ENCODE data around the gene SIN3B.

Gene SIN3B

DNA sequence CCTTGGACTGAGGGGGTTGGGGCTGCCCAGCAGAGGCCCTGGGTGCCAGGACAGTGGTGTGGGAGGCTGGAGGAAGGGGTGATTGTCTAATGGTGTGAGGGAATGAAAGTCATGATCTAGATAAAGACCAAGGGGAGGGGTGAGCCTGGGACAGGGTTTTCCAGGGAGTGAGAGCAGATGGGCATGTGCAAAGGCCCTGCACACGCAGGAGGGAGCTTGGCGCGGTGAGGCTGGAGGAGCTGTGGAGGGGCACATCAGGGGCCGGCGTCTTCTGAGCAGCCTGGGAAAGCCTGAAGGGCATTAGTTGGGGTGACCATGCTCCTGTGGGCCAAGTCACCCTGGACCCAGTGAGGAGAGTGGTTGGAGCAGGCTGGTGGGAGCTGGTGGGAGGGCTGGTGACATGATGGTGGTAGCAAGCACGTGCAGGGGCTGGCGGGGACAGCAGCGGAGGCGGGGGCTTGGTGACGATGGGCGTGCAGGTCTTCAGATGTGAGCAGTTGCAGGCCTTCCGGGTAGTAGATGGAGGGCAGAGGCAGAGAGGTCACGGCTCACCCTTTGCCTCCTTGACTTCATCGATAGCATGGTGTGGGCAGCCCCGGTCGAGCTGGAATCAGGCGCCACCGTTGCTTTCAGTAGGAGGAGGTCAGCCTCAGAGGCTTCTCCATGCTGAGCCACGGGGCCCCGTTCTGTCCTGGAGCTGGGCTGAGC, 39.4 kb downstream of the SIN3B start:
- Histone ChIP-seq H3K4me1 (ENCODE audit: low read length) (no peaks in the 10 kb centered on the region), H3K9me2 (replicated peaks; ENCODE audit: insufficient read depth, low read length) (no peaks in the 10 kb centered on the region), H3K27ac (ENCODE audit: low read length) (no peak overlapping the region), H2AFZ (ENCODE audit: low read length) (no peak overlapping the region), H3K9me3 (replicated peaks; ENCODE audit: insufficient read depth, low read length) (no peaks in the 10 kb centered on the region), H3K4me3 (ENCODE audit: low read length) (no peak overlapping the region), H4K20me1 (ENCODE audit: insufficient read depth, low read length) (no peaks in the 10 kb centered on the region), H3K27me3 (replicated peaks; ENCODE audit: insufficient read depth, low read length) (no peaks in the 10 kb centered on the region), H3F3A (ENCODE audit: insufficient read depth, low read length) (no peaks in the 10 kb centered on the region), H3K4me2 (ENCODE audit: low read depth, low read length) (no peak overlapping the region), H3K36me3 (replicated peaks; ENCODE audit: insufficient read depth, low read length) (no peaks in the 10 kb centered on the region), H3K9ac (ENCODE audit: low read length) (no peak overlapping the region), H3K79me2 (ENCODE audit: low read length) (no peaks in the 10 kb centered on the region)
- TF ChIP-seq EZH2 (optimal IDR thresholded peaks at IDR 0.05; ENCODE audit: low read depth, low read length) (no peak), EZH2phosphoT487 (IDR thresholded peaks at IDR 0.05; ENCODE audit: low read length) (no peak)
- TF ChIP-seq, protein P1, sequence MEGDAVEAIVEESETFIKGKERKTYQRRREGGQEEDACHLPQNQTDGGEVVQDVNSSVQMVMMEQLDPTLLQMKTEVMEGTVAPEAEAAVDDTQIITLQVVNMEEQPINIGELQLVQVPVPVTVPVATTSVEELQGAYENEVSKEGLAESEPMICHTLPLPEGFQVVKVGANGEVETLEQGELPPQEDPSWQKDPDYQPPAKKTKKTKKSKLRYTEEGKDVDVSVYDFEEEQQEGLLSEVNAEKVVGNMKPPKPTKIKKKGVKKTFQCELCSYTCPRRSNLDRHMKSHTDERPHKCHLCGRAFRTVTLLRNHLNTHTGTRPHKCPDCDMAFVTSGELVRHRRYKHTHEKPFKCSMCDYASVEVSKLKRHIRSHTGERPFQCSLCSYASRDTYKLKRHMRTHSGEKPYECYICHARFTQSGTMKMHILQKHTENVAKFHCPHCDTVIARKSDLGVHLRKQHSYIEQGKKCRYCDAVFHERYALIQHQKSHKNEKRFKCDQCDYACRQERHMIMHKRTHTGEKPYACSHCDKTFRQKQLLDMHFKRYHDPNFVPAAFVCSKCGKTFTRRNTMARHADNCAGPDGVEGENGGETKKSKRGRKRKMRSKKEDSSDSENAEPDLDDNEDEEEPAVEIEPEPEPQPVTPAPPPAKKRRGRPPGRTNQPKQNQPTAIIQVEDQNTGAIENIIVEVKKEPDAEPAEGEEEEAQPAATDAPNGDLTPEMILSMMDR (IDR thresholded peaks at IDR 0.05; ENCODE audit: low read length): no peak
- DNase-seq: no peak

DNA sequence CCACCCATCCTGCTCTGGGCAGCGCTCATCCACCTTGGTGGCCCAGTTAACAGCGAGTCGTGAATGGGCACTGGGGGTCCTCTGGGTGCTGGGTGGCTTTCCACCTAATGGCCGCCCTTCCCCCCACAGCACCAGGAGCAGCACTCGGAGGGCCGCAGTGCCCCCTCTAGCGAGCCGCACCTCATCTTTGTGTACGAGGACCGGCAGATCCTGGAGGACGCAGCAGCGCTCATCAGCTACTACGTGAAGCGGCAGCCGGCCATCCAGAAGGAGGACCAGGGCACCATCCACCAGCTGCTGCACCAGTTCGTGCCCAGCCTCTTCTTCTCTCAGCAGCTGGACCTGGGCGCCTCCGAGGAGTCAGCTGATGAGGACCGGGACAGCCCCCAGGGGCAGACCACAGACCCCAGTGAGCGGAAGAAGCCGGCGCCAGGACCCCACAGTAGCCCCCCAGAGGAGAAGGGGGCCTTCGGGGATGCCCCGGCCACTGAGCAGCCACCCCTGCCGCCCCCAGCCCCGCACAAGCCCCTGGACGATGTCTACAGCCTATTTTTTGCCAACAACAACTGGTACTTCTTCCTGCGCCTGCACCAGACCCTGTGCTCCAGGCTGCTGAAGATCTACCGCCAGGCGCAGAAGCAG, 40.3 kb downstream of the SIN3B start:
- Histone ChIP-seq H3K9ac (ENCODE audit: low read length) (no peak overlapping the region), H3K4me2 (ENCODE audit: low read depth, low read length) (no peak overlapping the region), H3K27me3 (replicated peaks; ENCODE audit: insufficient read depth, low read length) (no peaks in the 10 kb centered on the region), H4K20me1 (ENCODE audit: insufficient read depth, low read length) (no peaks in the 10 kb centered on the region), H3K9me3 (replicated peaks; ENCODE audit: insufficient read depth, low read length) (no peaks in the 10 kb centered on the region), H3K79me2 (ENCODE audit: low read length) (no peaks in the 10 kb centered on the region), H3K27ac (ENCODE audit: low read length) (no peak overlapping the region), H3K36me3 (replicated peaks; ENCODE audit: insufficient read depth, low read length) (no peaks in the 10 kb centered on the region), H3K4me3 (ENCODE audit: low read length) (no peak overlapping the region), H3K9me2 (replicated peaks; ENCODE audit: insufficient read depth, low read length) (no peaks in the 10 kb centered on the region), H3K4me1 (ENCODE audit: low read length) (peaks cover 4% of the 10 kb centered on the region; the same call in 1 of the 2 replicates), H2AFZ (ENCODE audit: low read length) (no peak overlapping the region), H3F3A (ENCODE audit: insufficient read depth, low read length) (no peaks in the 10 kb centered on the region)
- no peak for TF ChIP-seq EZH2phosphoT487 (IDR thresholded peaks at IDR 0.05; ENCODE audit: low read length)
- TF ChIP-seq EZH2 (optimal IDR thresholded peaks at IDR 0.05; ENCODE audit: low read depth, low read length): no peak
- TF ChIP-seq, protein P1 (IDR thresholded peaks at IDR 0.05; ENCODE audit: low read length): no peak
- no peak for DNase-seq

DNA sequence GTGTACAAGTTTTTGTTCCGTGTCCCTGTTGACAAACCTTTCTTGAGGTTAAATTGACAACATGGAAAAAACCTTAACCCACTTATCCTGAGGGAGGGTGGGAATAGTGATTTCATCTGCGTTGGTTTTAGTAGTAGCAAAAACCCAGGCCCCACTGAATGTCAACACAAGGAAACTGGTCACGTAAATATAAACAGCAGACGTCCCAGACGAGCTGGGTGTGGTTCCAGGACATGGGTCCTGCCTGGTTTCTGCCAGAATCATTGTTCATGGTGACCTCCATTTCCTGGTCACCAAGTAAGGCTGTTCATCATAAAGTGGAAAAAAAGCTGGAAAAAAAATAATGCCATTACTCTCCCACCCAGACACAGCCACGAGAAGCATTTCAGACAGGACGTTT, 42.7 kb downstream of the SIN3B start:
- Histone ChIP-seq H3K9me2 (replicated peaks; ENCODE audit: insufficient read depth, low read length) (no peaks in the 10 kb centered on the region), H2AFZ (ENCODE audit: low read length) (no peak overlapping the region), H3K9ac (ENCODE audit: low read length) (no peak overlapping the region), H3K4me2 (ENCODE audit: low read depth, low read length) (no peak overlapping the region), H3K27ac (ENCODE audit: low read length) (no peak overlapping the region), H3K36me3 (replicated peaks; ENCODE audit: insufficient read depth, low read length) (no peaks in the 10 kb centered on the region), H3K4me1 (ENCODE audit: low read length) (peaks cover 10% of the 10 kb centered on the region), H3K79me2 (ENCODE audit: low read length) (0 out of 2 replicates have a peak, but pooled peaks cover 3% of the 10 kb centered on the region), H3K27me3 (replicated peaks; ENCODE audit: insufficient read depth, low read length) (no peaks in the 10 kb centered on the region), H3K4me3 (ENCODE audit: low read length) (no peak overlapping the region), H4K20me1 (ENCODE audit: insufficient read depth, low read length) (no peaks in the 10 kb centered on the region), H3F3A (ENCODE audit: insufficient read depth, low read length) (no peaks in the 10 kb centered on the region), H3K9me3 (replicated peaks; ENCODE audit: insufficient read depth, low read length) (no peaks in the 10 kb centered on the region)
- TF ChIP-seq, protein P1 (IDR thresholded peaks at IDR 0.05; ENCODE audit: low read length): no peak
- TF ChIP-seq EZH2phosphoT487 (IDR thresholded peaks at IDR 0.05; ENCODE audit: low read length): no peak
- TF ChIP-seq EZH2 (optimal IDR thresholded peaks at IDR 0.05; ENCODE audit: low read depth, low read length): no peak
- no peak for DNase-seq
